HL-60 (cell line): Measurements from ENCODE around the gene PPCDC.

Source experiments
- DNase-seq, 2 experiments: peaks; one replicate each; pipeline ENCODE4 v3.0.0-alpha.2; 2010 to 2020; ENCODE audit warnings: low read depth in 1 of 2, low spot score in 1 of 2
- H3K27ac ChIP-seq: fragments of 250-450 bp; sonication (Bioruptor Pico); replicated peaks from 2 replicates; pipeline ENCODE4 v1.5.1; 2020; ENCODE audit warnings: mild to moderate bottlenecking, moderate library complexity
- H3K27me3 ChIP-seq: fragments of 250-450 bp; sonication (Bioruptor Pico); 2 replicates; pipeline ENCODE4 v1.5.1; 2021; ENCODE audit warnings: mild to moderate bottlenecking, moderate library complexity; ENCODE audit not compliant: insufficient read depth, poor library complexity, severe bottlenecking
- H3K4me3 ChIP-seq: replicated peaks from 2 replicates; pipeline ENCODE4 v1.5.1; 2011; ENCODE audit warnings: mild to moderate bottlenecking, control low read depth, low read length; ENCODE audit not compliant: insufficient read depth
- CTCF ChIP-seq: IDR thresholded peaks from one replicate; pipeline ENCODE4 v1.5.1; 2011; ENCODE audit warnings: low read length, control low read depth, inconsistent platforms; ENCODE audit not compliant: insufficient read depth
- GABPA ChIP-seq: IDR thresholded peaks from 2 replicates; pipeline ENCODE4 v1.6.1; 2012; ENCODE audit warnings: low read depth
- POLR2AphosphoS5 ChIP-seq: IDR thresholded peaks from 2 replicates; pipeline ENCODE4 v1.6.1; 2012; ENCODE audit warnings: low read depth
- REST ChIP-seq: IDR thresholded peaks from 2 replicates; pipeline ENCODE4 v1.6.1; 2012; ENCODE audit warnings: low read depth; ENCODE audit not compliant: insufficient replicate concordance
- SPI1 ChIP-seq: IDR thresholded peaks from 2 replicates; pipeline ENCODE4 v1.6.1; 2012; ENCODE audit warnings: low read depth, mild to moderate bottlenecking, borderline replicate concordance

PPCDC gene

GRCh38 chr15:75021341-75021740, 2.0 kb upstream of the PPCDC start:
- TF ChIP-seq CTCF (no peak), GABPA (no peak), REST (no peak), POLR2AphosphoS5 (no peak), SPI1 (no peak)
- H3K4me3 ChIP-seq = no peak overlapping the region
- DNase-seq = peak in 1 of 2 experiments; percentile 18
- peak overlapping the region; percentile 23; the same call in 1 of the 2 replicates for H3K27ac ChIP-seq
- no peaks in the 10 kb centered on the region for H3K27me3 ChIP-seq

- no peak overlapping the region for H3K27ac ChIP-seq
- TF ChIP-seq REST (no peak), POLR2AphosphoS5 (no peak), GABPA (no peak), SPI1 (no peak), CTCF (no peak)
- DNase-seq = no peak
- no peak overlapping the region for H3K4me3 ChIP-seq
- H3K27me3 ChIP-seq = no peaks in the 10 kb centered on the region
Measured at GRCh38 chr15:75022783-75023180, 608 bp upstream of the PPCDC start.

- DNase-seq = peak; percentile 79 to 90
- H3K27me3 ChIP-seq = no peaks in the 10 kb centered on the region
- peak overlapping the region; percentile 97 for H3K27ac ChIP-seq
- TF ChIP-seq GABPA (no peak), SPI1 (peak; percentile 90)
- H3K4me3 ChIP-seq = peak overlapping the region; percentile 65
Measured at GRCh38 chr15:75023872-75024636, 664 bp downstream of the PPCDC start.

GRCh38 chr15:75025107-75025506, 1.7 kb downstream of the PPCDC start:
- H3K4me3 ChIP-seq = no peak overlapping the region
- TF ChIP-seq POLR2AphosphoS5 = no peak
- TF ChIP-seq SPI1 = peak; percentile 52; the same call in 1 of the 2 replicates
- peak in 1 of 2 experiments; percentile 48 for DNase-seq
- H3K27me3 ChIP-seq = no peaks in the 10 kb centered on the region
- peak overlapping the region; percentile 97 for H3K27ac ChIP-seq
